ENCODE data around the gene RNH1. TPM values are rescaled to one million over a fixed set of nuclear protein-coding genes. Genes with fewer than 3 reads are reported as not detected.
A peak's percentile ranks its signal among the peaks of the same experiment; 100 is the strongest.

Gene RNH1
- total RNA-seq, 1 experiment from 2014 or later = 59.0 TPM

- no peak for DNase-seq (ENCODE audit: low spot score)
- no peaks in the 10 kb centered on the region for H3K27me3 Mint-ChIP-seq (ENCODE audit: low read depth)
- peaks cover 9% of the 10 kb centered on the region; the same call in 1 of the 2 replicates for H3K36me3 Mint-ChIP-seq
- H3K4me1 Mint-ChIP-seq = peaks cover 31% of the 10 kb centered on the region
- CTCF ChIA-PET = no interaction called here
- H3K27ac Mint-ChIP-seq = 0 out of 2 replicates have a peak overlapping the region, but pooled peaks have one; percentile 53
- no peak for ATAC-seq
- TF ChIP-seq SP1 (CRISPR knock-in tag; conservative IDR thresholded peaks at IDR 0.05) (no peak), ZMAT4 (CRISPR knock-in tag; IDR thresholded peaks at IDR 0.05) (no peak), STAT6 (CRISPR knock-in tag; conservative IDR thresholded peaks at IDR 0.05; ENCODE audit: low read depth) (no peak), ZNF512 (CRISPR knock-in tag; IDR thresholded peaks at IDR 0.05; ENCODE audit: borderline replicate concordance) (no peak), FOXJ3 (CRISPR knock-in tag; IDR thresholded peaks at IDR 0.05; ENCODE audit: borderline replicate concordance) (no peak), ZNF232 (CRISPR knock-in tag; IDR thresholded peaks at IDR 0.05) (no peak)
- no peak overlapping the region for H3K4me3 Mint-ChIP-seq
- no peaks in the 10 kb centered on the region for H3K9me3 Mint-ChIP-seq
- POLR2A ChIA-PET = no interaction called here
These were observed 47.4 kb downstream of the RNH1 start for GRCh38 chr11:459511-460220.

GRCh38 chr11:457111-457760 is 49.8 kb downstream of the RNH1 start:
- POLR2A ChIA-PET = no interaction called here
- CTCF ChIA-PET = interaction anchor here (1.3 to 1.4 kb wide), 2 partner anchors 9 to 50 kb away, joined by 5 read pairs; no protein-coding TSS in a partner anchor
- H3K27me3 Mint-ChIP-seq (ENCODE audit: low read depth) = no peaks in the 10 kb centered on the region
- ATAC-seq (no peak), DNase-seq (ENCODE audit: low spot score) (peak; percentile 11)
- H3K27ac Mint-ChIP-seq = peak overlapping the region; percentile 92
- H3K4me3 Mint-ChIP-seq = no peak overlapping the region
- peaks cover 34% of the 10 kb centered on the region for H3K4me1 Mint-ChIP-seq
- H3K9me3 Mint-ChIP-seq = no peaks in the 10 kb centered on the region
- peaks cover 25% of the 10 kb centered on the region; the same call in 1 of the 2 replicates for H3K36me3 Mint-ChIP-seq
- TF ChIP-seq ZBTB43 (CRISPR knock-in tag; IDR thresholded peaks at IDR 0.05) (no peak), JAZF1 (CRISPR knock-in tag; IDR thresholded peaks at IDR 0.05) (no peak), NR3C1 (CRISPR knock-in tag; conservative IDR thresholded peaks at IDR 0.05; ENCODE audit: low read depth) (no peak), MXD4 (CRISPR knock-in tag; IDR thresholded peaks at IDR 0.05; ENCODE audit: borderline replicate concordance) (no peak), MYBL2 (CRISPR knock-in tag; IDR thresholded peaks at IDR 0.05) (no peak), AFF4 (CRISPR knock-in tag; IDR thresholded peaks at IDR 0.05; ENCODE audit: borderline replicate concordance) (no peak), ATF2 (CRISPR knock-in tag; IDR thresholded peaks at IDR 0.05; ENCODE audit: borderline replicate concordance, low read depth) (no peak), E2F4 (CRISPR knock-in tag; IDR thresholded peaks at IDR 0.05; ENCODE audit: borderline replicate concordance, low read depth) (no peak), ZNF263 (CRISPR knock-in tag; IDR thresholded peaks at IDR 0.05; ENCODE audit: low read depth) (no peak), MAX (CRISPR knock-in tag; IDR thresholded peaks at IDR 0.05) (no peak), ETV6 (CRISPR knock-in tag; IDR thresholded peaks at IDR 0.05) (no peak), FOXJ3 (CRISPR knock-in tag; IDR thresholded peaks at IDR 0.05; ENCODE audit: borderline replicate concordance) (no peak), ZNF396 (CRISPR knock-in tag; IDR thresholded peaks at IDR 0.05; ENCODE audit: borderline replicate concordance) (no peak), SP1 (CRISPR knock-in tag; conservative IDR thresholded peaks at IDR 0.05) (no peak), IRF2 (CRISPR knock-in tag; IDR thresholded peaks at IDR 0.05; ENCODE audit: borderline replicate concordance, low read depth) (no peak)
